ENCODE results near the gene CNTNAP5.

GRCh38 chr2:124652099-124652498, 627.0 kb downstream of the CNTNAP5 start:
- TF ChIP-seq EZH2 (IDR thresholded peaks at IDR 0.05) (no peak), EZH2phosphoT487 (IDR thresholded peaks at IDR 0.05) (no peak)
- TF ChIP-seq, protein P1, sequence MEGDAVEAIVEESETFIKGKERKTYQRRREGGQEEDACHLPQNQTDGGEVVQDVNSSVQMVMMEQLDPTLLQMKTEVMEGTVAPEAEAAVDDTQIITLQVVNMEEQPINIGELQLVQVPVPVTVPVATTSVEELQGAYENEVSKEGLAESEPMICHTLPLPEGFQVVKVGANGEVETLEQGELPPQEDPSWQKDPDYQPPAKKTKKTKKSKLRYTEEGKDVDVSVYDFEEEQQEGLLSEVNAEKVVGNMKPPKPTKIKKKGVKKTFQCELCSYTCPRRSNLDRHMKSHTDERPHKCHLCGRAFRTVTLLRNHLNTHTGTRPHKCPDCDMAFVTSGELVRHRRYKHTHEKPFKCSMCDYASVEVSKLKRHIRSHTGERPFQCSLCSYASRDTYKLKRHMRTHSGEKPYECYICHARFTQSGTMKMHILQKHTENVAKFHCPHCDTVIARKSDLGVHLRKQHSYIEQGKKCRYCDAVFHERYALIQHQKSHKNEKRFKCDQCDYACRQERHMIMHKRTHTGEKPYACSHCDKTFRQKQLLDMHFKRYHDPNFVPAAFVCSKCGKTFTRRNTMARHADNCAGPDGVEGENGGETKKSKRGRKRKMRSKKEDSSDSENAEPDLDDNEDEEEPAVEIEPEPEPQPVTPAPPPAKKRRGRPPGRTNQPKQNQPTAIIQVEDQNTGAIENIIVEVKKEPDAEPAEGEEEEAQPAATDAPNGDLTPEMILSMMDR (IDR thresholded peaks at IDR 0.05) = no peak
